ENCODE results near the gene KCNQ1. TPM values are rescaled to one million over a fixed set of nuclear protein-coding genes. Genes with fewer than 3 reads are reported as not detected.
A peak's percentile ranks its signal among the peaks of the same experiment; 100 is the strongest.

Gene KCNQ1
- total and polyA plus RNA-seq, 7 experiments from 2014 or later, result 14.7 to 46.4 (median 36.9) TPM

DNA sequence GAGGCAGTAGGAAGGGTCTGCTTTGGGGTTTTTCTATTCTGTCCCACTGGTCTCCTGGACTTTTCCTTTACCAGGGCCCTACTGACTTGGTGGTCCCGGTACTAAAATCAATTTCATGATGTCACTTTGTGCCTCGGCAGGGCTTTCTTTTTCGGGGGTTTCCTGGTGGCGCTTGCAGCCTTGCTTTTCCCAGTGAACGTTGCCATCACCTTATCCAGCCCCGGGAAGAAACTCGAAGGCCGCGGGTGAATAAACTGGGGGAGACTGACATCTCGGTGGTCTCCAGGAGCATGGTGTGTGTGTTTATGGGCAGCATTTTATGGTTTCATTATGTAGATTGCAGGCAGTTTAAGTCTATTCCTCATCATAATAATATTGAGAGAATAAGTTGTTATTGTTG lies 84.4 kb downstream of the KCNQ1 start:
- Mint-ChIP-seq H3K27me3 (peaks cover 0 to 2% (median 0%) of the 10 kb centered on the region in 5 donors), H3K4me3 (no peak overlapping the region), H3K4me1 (peaks cover 32 to 66% (median 53%) of the 10 kb centered on the region in 7 donors), H3K9me3 (no peaks in the 10 kb centered on the region), H3K27ac (peak overlapping the region in 4 of 9 donors; percentile 28 to 82 (median 56)), H3K36me3 (peaks cover 0 to 6% (median 0%) of the 10 kb centered on the region in 5 donors)
- H3K4me3 ChIP-seq (ENCODE audit: low read length), result no peak overlapping the region
- intact Hi-C loops (cut with micrococcal nuclease), result no loop called here
- H3K4me1 ChIP-seq (ENCODE audit: control insufficient read depth in 2 of 2, insufficient read depth in 2 of 2, low read length in 2 of 2), result peaks cover 4 to 37% of the 10 kb centered on the region in 2 donors
- no peaks in the 10 kb centered on the region for H3K9me3 ChIP-seq (ENCODE audit: control insufficient read depth in 2 of 3, low read length in 3 of 3)
- H3K36me3 ChIP-seq (ENCODE audit: control insufficient read depth in 2 of 3, insufficient read depth in 3 of 3, low read length in 3 of 3), result peaks cover 0 to 28% (median 0%) of the 10 kb centered on the region in 3 experiments
- ChIA-PET CTCF (interaction anchor here (1.4 to 6.8 kb wide), 2 partner anchors 102 to 224 kb away, joined by 6 to 77 read pairs; no protein-coding TSS in a partner anchor), POLR2A (no interaction called here)
- H3K27me3 ChIP-seq (ENCODE audit: control insufficient read depth in 2 of 2, insufficient read depth in 2 of 2, low read length in 2 of 2), result no peaks in the 10 kb centered on the region
- H3K27ac ChIP-seq (ENCODE audit: low read depth, low read length), result no peak overlapping the region
- DNase-seq, result no peak
- ATAC-seq, result no peak

DNA sequence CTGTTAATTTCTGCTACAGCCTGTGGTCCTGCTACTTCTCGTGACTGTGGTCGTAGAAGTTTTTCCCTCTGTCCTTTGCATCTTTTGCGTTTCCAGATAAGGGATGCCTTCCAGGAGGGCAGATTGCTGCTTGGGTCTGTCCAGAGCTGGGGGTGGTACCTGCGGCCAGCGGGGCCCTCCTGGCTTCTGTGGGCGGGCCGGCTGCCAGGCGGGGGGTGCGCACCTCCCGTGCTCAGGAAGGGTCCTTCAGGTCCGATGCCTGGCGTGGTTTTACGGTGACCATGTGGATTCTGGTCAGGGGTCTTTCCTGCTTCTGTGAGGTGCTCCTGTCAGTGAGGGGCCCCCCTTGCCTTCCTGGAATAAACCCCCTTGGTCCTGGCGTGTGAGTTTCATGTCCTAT lies 84.8 kb downstream of the KCNQ1 start:
- no peaks in the 10 kb centered on the region for H3K9me3 Mint-ChIP-seq
- H3K27ac Mint-ChIP-seq, result peak overlapping the region in 1 of 9 donors; percentile 73
- no peak overlapping the region for H3K27ac ChIP-seq (ENCODE audit: low read depth, low read length)
- peaks cover 0 to 2% (median 0%) of the 10 kb centered on the region in 5 donors for H3K27me3 Mint-ChIP-seq
- peaks cover 32 to 62% (median 51%) of the 10 kb centered on the region in 7 donors for H3K4me1 Mint-ChIP-seq
- ChIA-PET CTCF (interaction anchor here (1.6 to 6.8 kb wide), 2 partner anchors 103 to 414 kb away, joined by 3 to 77 read pairs; no protein-coding TSS in a partner anchor), POLR2A (no interaction called here)
- H3K36me3 Mint-ChIP-seq, result peaks cover 0 to 6% (median 0%) of the 10 kb centered on the region in 5 donors
- intact Hi-C loops (cut with micrococcal nuclease), result loop anchor here in 1 of 2 donors (5.0 kb wide), 4 partner anchors 227 to 878 kb away; partner anchors contain the start of genes C11orf21 and TSPAN32
- H3K9me3 ChIP-seq (ENCODE audit: control insufficient read depth in 2 of 3, low read length in 3 of 3), result no peaks in the 10 kb centered on the region
- DNase-seq (no peak), ATAC-seq (no peak)
- no peak overlapping the region for H3K4me3 ChIP-seq (ENCODE audit: low read length)
- H3K27me3 ChIP-seq (ENCODE audit: control insufficient read depth in 2 of 2, insufficient read depth in 2 of 2, low read length in 2 of 2), result no peaks in the 10 kb centered on the region
- H3K36me3 ChIP-seq (ENCODE audit: control insufficient read depth in 2 of 3, insufficient read depth in 3 of 3, low read length in 3 of 3), result peaks cover 0 to 28% (median 0%) of the 10 kb centered on the region in 3 experiments
- peaks cover 4 to 37% of the 10 kb centered on the region in 2 donors for H3K4me1 ChIP-seq (ENCODE audit: control insufficient read depth in 2 of 2, insufficient read depth in 2 of 2, low read length in 2 of 2)
- no peak overlapping the region for H3K4me3 Mint-ChIP-seq

DNA sequence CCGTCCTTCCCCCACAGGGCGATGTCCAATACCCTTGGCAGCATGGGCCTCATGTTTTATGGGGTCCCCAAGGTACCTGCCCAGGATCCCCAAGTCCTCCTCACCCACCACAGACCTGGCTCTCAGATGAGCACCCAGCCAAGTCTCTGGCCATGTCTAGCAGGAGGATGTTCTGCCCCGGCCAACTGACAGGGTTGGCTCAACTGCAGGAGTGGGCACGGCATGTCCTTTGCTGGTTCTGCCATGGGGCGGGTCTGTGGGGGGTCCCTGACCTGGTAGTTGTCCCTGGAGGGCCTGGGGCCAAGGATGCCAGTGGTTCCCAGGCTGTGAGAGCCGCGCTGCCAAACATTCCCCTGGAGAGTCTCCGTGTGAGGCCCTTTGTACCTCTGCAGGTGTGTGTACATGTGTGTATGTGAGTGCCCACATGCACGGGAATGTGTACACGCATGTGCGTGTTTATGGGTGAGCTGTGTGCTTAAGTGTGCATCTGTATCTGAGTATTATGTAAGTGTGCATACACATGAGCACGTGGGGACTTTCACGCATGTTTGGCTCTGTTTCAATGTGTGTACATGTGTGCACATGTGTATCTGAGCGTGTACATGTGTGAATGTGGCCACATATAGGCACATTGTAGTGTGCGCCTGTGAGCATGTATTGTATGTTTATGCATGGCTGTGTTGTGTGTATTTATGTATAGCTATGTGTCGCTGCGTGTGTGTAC lies 85.5 kb downstream of the KCNQ1 start:
- POLR2A ChIA-PET, result interaction anchor here (1.2 to 2.2 kb wide), 2 partner anchors 103 to 130 kb away, joined by 4 to 8 read pairs; partner anchors contain the start of gene TSSC4
- no peaks in the 10 kb centered on the region for H3K27me3 ChIP-seq (ENCODE audit: control insufficient read depth in 2 of 2, insufficient read depth in 2 of 2, low read length in 2 of 2)
- Mint-ChIP-seq H3K4me3 (no peak overlapping the region), H3K4me1 (peaks cover 28 to 55% (median 44%) of the 10 kb centered on the region in 7 donors), H3K9me3 (no peaks in the 10 kb centered on the region), H3K27ac (peak overlapping the region in 2 of 9 donors; percentile 16 to 73), H3K36me3 (peaks cover 0 to 6% (median 0%) of the 10 kb centered on the region in 5 donors), H3K27me3 (peaks cover 0 to 2% (median 0%) of the 10 kb centered on the region in 5 donors)
- no peaks in the 10 kb centered on the region for H3K9me3 ChIP-seq (ENCODE audit: control insufficient read depth in 2 of 3, low read length in 3 of 3)
- H3K4me3 ChIP-seq (ENCODE audit: low read length), result no peak overlapping the region
- no peak overlapping the region for H3K27ac ChIP-seq (ENCODE audit: low read depth, low read length)
- CTCF ChIA-PET, result interaction anchor here (0.7 to 6.8 kb wide), 18 partner anchors 9 to 561 kb away, joined by 3 to 197 read pairs (median 6); partner anchors contain the start of genes CDKN1C and TRPM5
- intact Hi-C loops (cut with micrococcal nuclease), result loop anchor here in 1 of 2 donors (5.0 kb wide), 4 partner anchors 228 to 877 kb away; partner anchors contain the start of genes C11orf21 and TSPAN32
- H3K4me1 ChIP-seq (ENCODE audit: control insufficient read depth in 2 of 2, insufficient read depth in 2 of 2, low read length in 2 of 2), result peaks cover 4 to 35% of the 10 kb centered on the region in 2 donors
- DNase-seq (no peak), ATAC-seq (no peak)
- H3K36me3 ChIP-seq (ENCODE audit: control insufficient read depth in 2 of 3, insufficient read depth in 3 of 3, low read length in 3 of 3), result peaks cover 0 to 28% (median 0%) of the 10 kb centered on the region in 3 experiments

DNA sequence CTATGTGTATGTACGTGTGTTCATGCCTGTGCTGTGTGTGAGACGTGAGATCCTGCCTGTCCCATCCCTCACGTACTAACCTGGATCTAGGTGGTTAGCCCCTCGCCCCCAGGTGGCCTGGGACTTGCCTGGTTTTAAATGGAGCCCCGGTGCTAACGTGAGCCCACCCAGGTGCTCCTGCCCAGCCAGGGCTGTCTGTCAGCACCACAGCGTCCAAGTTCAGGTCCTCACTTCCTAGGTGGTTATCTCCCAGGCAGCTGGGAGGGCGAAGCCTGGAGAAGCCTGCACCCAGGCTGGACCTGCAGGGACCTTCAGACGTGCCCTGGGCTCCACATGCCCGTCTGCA lies 86.0 kb downstream of the KCNQ1 start:
- Mint-ChIP-seq H3K36me3 (peaks cover 0 to 6% (median 0%) of the 10 kb centered on the region in 5 donors), H3K27me3 (peaks cover 0 to 2% (median 0%) of the 10 kb centered on the region in 5 donors), H3K27ac (peak overlapping the region in 2 of 9 donors; percentile 16 to 25), H3K9me3 (no peaks in the 10 kb centered on the region), H3K4me3 (no peak overlapping the region), H3K4me1 (peaks cover 24 to 50% (median 39%) of the 10 kb centered on the region in 7 donors)
- H3K36me3 ChIP-seq (ENCODE audit: control insufficient read depth in 2 of 3, insufficient read depth in 3 of 3, low read length in 3 of 3), result peaks cover 0 to 28% (median 0%) of the 10 kb centered on the region in 3 experiments
- no peaks in the 10 kb centered on the region for H3K27me3 ChIP-seq (ENCODE audit: control insufficient read depth in 2 of 2, insufficient read depth in 2 of 2, low read length in 2 of 2)
- H3K9me3 ChIP-seq (ENCODE audit: control insufficient read depth in 2 of 3, low read length in 3 of 3), result no peaks in the 10 kb centered on the region
- H3K27ac ChIP-seq (ENCODE audit: low read depth, low read length), result no peak overlapping the region
- ChIA-PET POLR2A (interaction anchor here (1.2 to 3.3 kb wide), 4 partner anchors 104 to 362 kb away, joined by 4 to 24 read pairs (median 14); partner anchors contain the start of gene TSSC4), CTCF (interaction anchor here (0.7 to 6.8 kb wide), 20 partner anchors 9 to 878 kb away, joined by 3 to 197 read pairs (median 5); partner anchors contain the start of genes CDKN1C and TRPM5)
- no peak overlapping the region for H3K4me3 ChIP-seq (ENCODE audit: low read length)
- DNase-seq (no peak), ATAC-seq (no peak)
- intact Hi-C loops (cut with micrococcal nuclease), result loop anchor here (1.0 to 5.0 kb wide), 9 partner anchors 87 to 876 kb away; partner anchors contain the start of genes C11orf21 (in 1 of the 2), TRPM5 (in 1 of the 2), TSPAN32 (in 1 of the 2) and TSSC4 (in 1 of the 2)
- peaks cover 4 to 30% of the 10 kb centered on the region in 2 donors for H3K4me1 ChIP-seq (ENCODE audit: control insufficient read depth in 2 of 2, insufficient read depth in 2 of 2, low read length in 2 of 2)

DNA sequence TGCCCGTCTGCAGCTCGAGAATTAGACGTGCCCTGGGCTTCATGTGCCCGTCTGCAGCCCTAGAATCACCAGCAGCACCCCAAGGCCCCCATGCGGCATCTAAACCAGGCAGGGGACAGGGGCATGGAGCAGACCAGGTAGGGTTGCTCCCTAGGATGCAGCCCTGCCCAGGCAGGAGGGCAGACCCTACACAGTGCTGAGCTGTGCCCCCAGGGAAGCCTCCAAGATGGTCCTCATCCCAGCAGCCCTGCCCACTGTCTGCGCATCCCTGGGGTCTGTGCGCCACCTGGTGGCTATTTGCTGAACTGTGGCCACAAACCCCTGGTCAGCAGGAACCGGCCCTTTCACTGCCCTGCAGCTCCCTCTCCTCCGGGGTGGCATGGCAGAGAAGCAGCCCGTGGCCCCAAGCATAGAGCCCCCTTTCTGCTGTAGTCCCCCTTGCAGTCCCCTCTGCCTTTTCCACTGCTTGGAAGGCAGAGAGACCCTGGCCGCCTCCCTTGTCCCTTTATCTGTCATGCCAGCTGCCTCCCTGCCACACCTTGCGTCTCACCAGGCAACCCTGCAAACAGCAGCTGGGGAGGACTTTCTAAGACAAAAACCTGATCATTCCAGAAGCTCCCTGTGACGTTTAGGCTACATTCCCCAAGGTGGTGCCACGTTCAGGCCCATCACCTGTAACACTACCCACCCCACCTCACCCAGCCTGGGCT lies 86.6 kb downstream of the KCNQ1 start:
- peak; percentile 32 to 77 (median 58) for DNase-seq
- Histone ChIP-seq H3K4me3 (ENCODE audit: low read length) (no peak overlapping the region), H3K36me3 (ENCODE audit: control insufficient read depth in 2 of 3, insufficient read depth in 3 of 3, low read length in 3 of 3) (peaks cover 0 to 28% (median 0%) of the 10 kb centered on the region in 3 experiments), H3K27me3 (ENCODE audit: control insufficient read depth in 2 of 2, insufficient read depth in 2 of 2, low read length in 2 of 2) (no peaks in the 10 kb centered on the region), H3K9me3 (ENCODE audit: control insufficient read depth in 2 of 3, low read length in 3 of 3) (no peaks in the 10 kb centered on the region), H3K27ac (ENCODE audit: low read depth, low read length) (no peak overlapping the region), H3K4me1 (ENCODE audit: control insufficient read depth in 2 of 2, insufficient read depth in 2 of 2, low read length in 2 of 2) (peaks cover 4 to 23% of the 10 kb centered on the region in 2 donors)
- Mint-ChIP-seq H3K36me3 (peaks cover 0 to 6% (median 0%) of the 10 kb centered on the region in 5 donors), H3K27me3 (peaks cover 0 to 2% (median 0%) of the 10 kb centered on the region in 5 donors), H3K27ac (peak overlapping the region in 2 of 9 donors; percentile 21 to 25), H3K9me3 (no peaks in the 10 kb centered on the region), H3K4me3 (no peak overlapping the region), H3K4me1 (peaks cover 18 to 44% (median 33%) of the 10 kb centered on the region in 7 donors)
- ChIA-PET POLR2A (interaction anchor here (1.1 to 3.3 kb wide), 6 partner anchors 86 to 361 kb away, joined by 3 to 24 read pairs (median 6); partner anchors contain the start of genes CDKN1C and TSSC4), CTCF (interaction anchor here (0.6 to 6.8 kb wide), 31 partner anchors 9 to 877 kb away, joined by 3 to 197 read pairs (median 5); partner anchors contain the start of genes CDKN1C, TRPM5 and TSSC4)
- intact Hi-C loops (cut with micrococcal nuclease), result loop anchor here (1.0 to 5.0 kb wide), 9 partner anchors 87 to 876 kb away; partner anchors contain the start of genes C11orf21 (in 1 of the 2), TRPM5 (in 1 of the 2), TSPAN32 (in 1 of the 2) and TSSC4 (in 1 of the 2)
- ATAC-seq, result peak; percentile 47

Measured in naive thymus-derived CD4-positive, alpha-beta T cell (primary cell).